ENCODE measurements around the gene RAB19.
"Not testable (repeated sequence)": the region's sequence is repeated elsewhere in the genome, so short reads cannot be mapped to it uniquely, and the experiment has no call there.

The RAB19 gene

GRCh38 chr7:140404565-140405065, 757 bp downstream of the RAB19 start:
- no peak overlapping the region for H4K8ac ChIP-seq (ENCODE audit: low read depth, low read length)
- no peak overlapping the region for H3K4me3 ChIP-seq (ENCODE audit: low read length in 2 of 2)
- no peak overlapping the region for H4K91ac ChIP-seq (ENCODE audit: low read depth, low read length, poor library complexity)
- H2BK5ac ChIP-seq (ENCODE audit: low read length): no peak overlapping the region
- H2BK15ac ChIP-seq (ENCODE audit: low read length): no peak overlapping the region
- no peaks in the 10 kb centered on the region for H3K36me3 ChIP-seq (replicated peaks in 1 of 2; ENCODE audit: control insufficient read depth in 2 of 2, insufficient read depth in 2 of 2, low read length in 2 of 2)
- H3K9me3 ChIP-seq (replicated peaks in 1 of 2; ENCODE audit: control insufficient read depth in 2 of 2, insufficient read depth in 1 of 2, low read depth in 1 of 2, low read length in 2 of 2): no peaks in the 10 kb centered on the region
- no peak overlapping the region for H2AK5ac ChIP-seq (ENCODE audit: low read depth, low read length)
- no peak overlapping the region for H3K4me2 ChIP-seq (ENCODE audit: insufficient read depth, low read length, poor library complexity, severe bottlenecking)
- no peak overlapping the region for H3K18ac ChIP-seq (ENCODE audit: low read length)
- H3K27me3 ChIP-seq (ENCODE audit: control insufficient read depth in 3 of 3, insufficient read depth in 3 of 3, low read depth in 1 of 3, low read length in 3 of 3): peaks cover 0 to 4% (median 0%) of the 10 kb centered on the region in 3 experiments
- H3K4me1 ChIP-seq (ENCODE audit: control insufficient read depth in 2 of 2, insufficient read depth in 1 of 2, low read depth in 1 of 2, low read length in 2 of 2): peaks cover 4 to 13% of the 10 kb centered on the region in 2 donors
- no peak overlapping the region for H3K27ac ChIP-seq (replicated peaks; ENCODE audit: low read length)
- no peak for DNase-seq (ENCODE audit: low spot score)
- H3K4ac ChIP-seq (ENCODE audit: low read length): no peak overlapping the region
- H3K14ac ChIP-seq (ENCODE audit: low read length): no peak overlapping the region
- H2BK12ac ChIP-seq (ENCODE audit: low read length): no peak overlapping the region
- peak overlapping the region; percentile 83 for H2AFZ ChIP-seq (ENCODE audit: low read length)
- no peak overlapping the region for H2BK120ac ChIP-seq (ENCODE audit: low read depth, low read length)
- no CpG with 5 or more reads among the region's 3 CpGs for WGBS, 2 donors (ENCODE audit: extremely low coverage in 2 of 2, insufficient read length in 2 of 2, insufficient replicate concordance in 1 of 2)
- no peak overlapping the region for H3K23ac ChIP-seq (ENCODE audit: low read depth, low read length, poor library complexity)
- no peaks in the 10 kb centered on the region for H3K79me1 ChIP-seq (ENCODE audit: low read depth, low read length)
- H3K9ac ChIP-seq (ENCODE audit: low read depth, low read length, poor library complexity): no peak overlapping the region

GRCh38 chr7:140415361-140415760, 11.5 kb downstream of the RAB19 start:
- H3K9me3 ChIP-seq (replicated peaks in 1 of 2; ENCODE audit: control insufficient read depth in 2 of 2, insufficient read depth in 1 of 2, low read depth in 1 of 2, low read length in 2 of 2): no peaks in the 10 kb centered on the region
- H4K91ac ChIP-seq (ENCODE audit: low read depth, low read length, poor library complexity): no peak overlapping the region
- no peak for DNase-seq (ENCODE audit: low spot score)
- H3K79me1 ChIP-seq (ENCODE audit: low read depth, low read length): no peaks in the 10 kb centered on the region
- H3K4me3 ChIP-seq (ENCODE audit: low read length in 2 of 2): no peak overlapping the region
- H3K23ac ChIP-seq (ENCODE audit: low read depth, low read length, poor library complexity): no peak overlapping the region
- H4K8ac ChIP-seq (ENCODE audit: low read depth, low read length): no peak overlapping the region
- no peak overlapping the region for H3K4me2 ChIP-seq (ENCODE audit: insufficient read depth, low read length, poor library complexity, severe bottlenecking)
- no peak overlapping the region for H2AK5ac ChIP-seq (ENCODE audit: low read depth, low read length)
- H3K27me3 ChIP-seq (ENCODE audit: control insufficient read depth in 3 of 3, insufficient read depth in 3 of 3, low read depth in 1 of 3, low read length in 3 of 3): peaks cover 0 to under 1% (median 0%) of the 10 kb centered on the region in 3 experiments
- no peak overlapping the region for H3K14ac ChIP-seq (ENCODE audit: low read length)
- no peak overlapping the region for H2BK5ac ChIP-seq (ENCODE audit: low read length)
- no CpG with 5 or more reads among the region's 3 CpGs for WGBS, 2 donors (ENCODE audit: extremely low coverage in 2 of 2, insufficient read length in 2 of 2, insufficient replicate concordance in 1 of 2)
- H3K9ac ChIP-seq (ENCODE audit: low read depth, low read length, poor library complexity): no peak overlapping the region
- H3K4ac ChIP-seq (ENCODE audit: low read length): no peak overlapping the region
- H2BK15ac ChIP-seq (ENCODE audit: low read length): no peak overlapping the region
- no peak overlapping the region for H2BK12ac ChIP-seq (ENCODE audit: low read length)
- no peak overlapping the region for H2BK120ac ChIP-seq (ENCODE audit: low read depth, low read length)
- no peak overlapping the region for H3K27ac ChIP-seq (replicated peaks; ENCODE audit: low read length)
- peaks cover 0 to 3% of the 10 kb centered on the region in 2 donors for H3K4me1 ChIP-seq (ENCODE audit: control insufficient read depth in 2 of 2, insufficient read depth in 1 of 2, low read depth in 1 of 2, low read length in 2 of 2)
- H3K36me3 ChIP-seq (replicated peaks in 1 of 2; ENCODE audit: control insufficient read depth in 2 of 2, insufficient read depth in 2 of 2, low read length in 2 of 2): no peaks in the 10 kb centered on the region
- H3K18ac ChIP-seq (ENCODE audit: low read length): no peak overlapping the region
- no peak overlapping the region for H2AFZ ChIP-seq (ENCODE audit: low read length)

GRCh38 chr7:140415816-140416215, 12.0 kb downstream of the RAB19 start:
- not testable (repeated sequence) for H2AFZ ChIP-seq (ENCODE audit: low read length); H4K91ac ChIP-seq (ENCODE audit: low read depth, low read length, poor library complexity); H3K4me1 ChIP-seq (ENCODE audit: control insufficient read depth in 2 of 2, insufficient read depth in 1 of 2, low read depth in 1 of 2, low read length in 2 of 2); H3K9ac ChIP-seq (ENCODE audit: low read depth, low read length, poor library complexity); H4K8ac ChIP-seq (ENCODE audit: low read depth, low read length); H3K27me3 ChIP-seq (ENCODE audit: control insufficient read depth in 3 of 3, insufficient read depth in 3 of 3, low read depth in 1 of 3, low read length in 3 of 3); H3K4ac ChIP-seq (ENCODE audit: low read length); H3K79me1 ChIP-seq (ENCODE audit: low read depth, low read length); H3K9me3 ChIP-seq (replicated peaks in 1 of 2; ENCODE audit: control insufficient read depth in 2 of 2, insufficient read depth in 1 of 2, low read depth in 1 of 2, low read length in 2 of 2); H3K4me2 ChIP-seq (ENCODE audit: insufficient read depth, low read length, poor library complexity, severe bottlenecking); H3K14ac ChIP-seq (ENCODE audit: low read length); H2AK5ac ChIP-seq (ENCODE audit: low read depth, low read length); H3K4me3 ChIP-seq (ENCODE audit: low read length in 2 of 2); H2BK5ac ChIP-seq (ENCODE audit: low read length); H3K36me3 ChIP-seq (replicated peaks in 1 of 2; ENCODE audit: control insufficient read depth in 2 of 2, insufficient read depth in 2 of 2, low read length in 2 of 2); H3K23ac ChIP-seq (ENCODE audit: low read depth, low read length, poor library complexity); H2BK12ac ChIP-seq (ENCODE audit: low read length); H3K18ac ChIP-seq (ENCODE audit: low read length); DNase-seq (ENCODE audit: low spot score); H2BK120ac ChIP-seq (ENCODE audit: low read depth, low read length); H3K27ac ChIP-seq (replicated peaks; ENCODE audit: low read length); H2BK15ac ChIP-seq (ENCODE audit: low read length)
- no CpG with 5 or more reads among the region's 9 CpGs for WGBS, 2 donors (ENCODE audit: extremely low coverage in 2 of 2, insufficient read length in 2 of 2, insufficient replicate concordance in 1 of 2)

- Histone ChIP-seq H4K8ac (ENCODE audit: low read depth, low read length) (no peak overlapping the region), H3K36me3 (replicated peaks in 1 of 2; ENCODE audit: control insufficient read depth in 2 of 2, insufficient read depth in 2 of 2, low read length in 2 of 2) (no peaks in the 10 kb centered on the region), H3K27ac (replicated peaks; ENCODE audit: low read length) (no peak overlapping the region), H3K4me1 (ENCODE audit: control insufficient read depth in 2 of 2, insufficient read depth in 1 of 2, low read depth in 1 of 2, low read length in 2 of 2) (peaks cover 0 to 3% of the 10 kb centered on the region in 2 donors), H3K9ac (ENCODE audit: low read depth, low read length, poor library complexity) (no peak overlapping the region), H3K4me2 (ENCODE audit: insufficient read depth, low read length, poor library complexity, severe bottlenecking) (no peak overlapping the region), H4K91ac (ENCODE audit: low read depth, low read length, poor library complexity) (no peak overlapping the region), H2BK15ac (ENCODE audit: low read length) (no peak overlapping the region), H2BK12ac (ENCODE audit: low read length) (no peak overlapping the region), H3K14ac (ENCODE audit: low read length) (no peak overlapping the region), H2AFZ (ENCODE audit: low read length) (no peak overlapping the region), H3K27me3 (ENCODE audit: control insufficient read depth in 3 of 3, insufficient read depth in 3 of 3, low read depth in 1 of 3, low read length in 3 of 3) (peaks cover 0 to 3% (median 0%) of the 10 kb centered on the region in 3 experiments), H2BK120ac (ENCODE audit: low read depth, low read length) (no peak overlapping the region), H2AK5ac (ENCODE audit: low read depth, low read length) (no peak overlapping the region), H3K23ac (ENCODE audit: low read depth, low read length, poor library complexity) (no peak overlapping the region), H3K4me3 (ENCODE audit: low read length in 2 of 2) (no peak overlapping the region), H2BK5ac (ENCODE audit: low read length) (no peak overlapping the region), H3K4ac (ENCODE audit: low read length) (no peak overlapping the region), H3K9me3 (replicated peaks in 1 of 2; ENCODE audit: control insufficient read depth in 2 of 2, insufficient read depth in 1 of 2, low read depth in 1 of 2, low read length in 2 of 2) (no peaks in the 10 kb centered on the region), H3K18ac (ENCODE audit: low read length) (no peak overlapping the region), H3K79me1 (ENCODE audit: low read depth, low read length) (no peaks in the 10 kb centered on the region)
- WGBS, 2 donors (ENCODE audit: extremely low coverage in 2 of 2, insufficient read length in 2 of 2, insufficient replicate concordance in 1 of 2): no CpG with 5 or more reads among the region's 8 CpGs
- DNase-seq (ENCODE audit: low spot score): no peak
Observed at GRCh38 chr7:140416560-140416959, 12.7 kb downstream of the RAB19 start.
